GM13977 (cell line): ENCODE data around the gene UNC119B.

Experiments used
- DNase-seq: peaks from one replicate; pipeline ENCODE4 v3.0.0; 2012; ENCODE audit warnings: low spot score
- CTCF ChIP-seq: IDR thresholded peaks from 2 replicates; pipeline ENCODE4 v1.5.1; 2012; ENCODE audit warnings: mild to moderate bottlenecking, control low read depth; ENCODE audit not compliant: insufficient read depth; ENCODE audit errors: extremely low read depth, missing control alignments
- in situ Hi-C: fragments of 300-500 bp; cut with MboI; formaldehyde crosslinking; loops from one replicate; pipeline ENCODE4 v1.12.0; 2022; ENCODE audit warnings: low sequenced_read_pairs, low pct_unique_long_range_greater_than_20kb, mixed read lengths, inconsistent platforms; ENCODE audit not compliant: unreplicated experiment

UNC119B gene

GRCh38 chr12:120739031-120739762, 28.9 kb downstream of the UNC119B start:
- no peak for TF ChIP-seq CTCF
- DNase-seq, result no peak
- in situ Hi-C loops, result no loop called here

- no peak for DNase-seq
- in situ Hi-C loops, result no loop called here
- TF ChIP-seq CTCF, result no peak
Measured at GRCh38 chr12:120739821-120740613, 29.8 kb downstream of the UNC119B start.

GRCh38 chr12:120740871-120741270, 30.6 kb downstream of the UNC119B start:
- in situ Hi-C loops, result no loop called here
- no peak for TF ChIP-seq CTCF
- no peak for DNase-seq

DNA sequence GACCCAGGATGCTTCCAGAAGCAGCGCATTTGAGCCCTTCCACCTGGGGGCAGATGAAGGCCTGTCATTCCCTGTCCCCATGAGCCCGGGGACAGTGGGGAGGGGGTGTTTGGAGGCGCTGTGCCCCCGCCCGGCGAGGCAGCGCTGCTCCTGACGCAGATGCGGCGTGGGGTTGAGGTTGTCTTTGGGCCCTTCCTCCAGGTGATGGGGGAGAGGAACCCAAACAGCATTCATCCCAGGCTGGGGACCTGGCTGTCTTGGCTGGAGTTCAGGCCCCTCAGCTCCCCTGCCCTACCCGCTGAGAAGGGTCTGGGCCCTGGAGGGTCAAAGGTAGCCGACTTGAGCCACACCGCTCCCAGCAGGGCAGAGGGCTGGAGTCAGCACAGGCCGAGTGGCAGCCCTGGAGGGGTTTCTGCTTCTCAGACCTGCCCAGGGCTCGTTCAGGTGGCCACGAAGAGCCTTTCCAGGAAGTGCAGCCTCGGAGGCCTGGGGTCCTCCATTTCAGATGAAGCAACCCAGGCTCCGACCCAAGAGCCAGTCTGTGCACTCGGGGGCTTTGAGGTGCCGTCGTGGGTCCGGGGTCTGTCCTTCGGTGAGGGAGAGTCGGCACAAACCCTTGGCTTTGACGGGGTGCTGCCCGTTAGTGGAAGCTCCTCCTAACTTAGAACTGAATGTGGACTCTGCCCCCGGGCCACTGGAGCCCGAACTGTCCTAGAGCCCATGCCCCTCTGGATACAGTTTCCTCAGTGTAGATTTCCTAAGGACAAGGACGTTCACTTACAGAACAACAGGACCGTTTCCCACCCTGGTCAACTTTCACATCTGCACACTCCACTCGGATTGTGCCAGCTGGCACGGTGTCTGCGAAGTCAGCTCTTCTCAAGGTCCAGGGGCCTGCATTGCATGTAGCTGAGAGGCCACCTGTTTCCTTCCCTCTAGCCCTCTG, 31.5 kb downstream of the UNC119B start:
- no peak for DNase-seq
- in situ Hi-C loops, result no loop called here
- no peak for TF ChIP-seq CTCF

- no peak for DNase-seq
- in situ Hi-C loops, result no loop called here
- TF ChIP-seq CTCF, result no peak
Measured at GRCh38 chr12:120744922-120745493, 34.8 kb downstream of the UNC119B start.

GRCh38 chr12:120748242-120748641, 38.0 kb downstream of the UNC119B start:
- TF ChIP-seq CTCF, result no peak
- DNase-seq, result no peak

More at GRCh38 chr12:120748242-120748641, 38.0 kb downstream of the UNC119B start:
- in situ Hi-C loops, result no loop called here
